Vagina (tissue), 2 donors: ENCODE measurements around the gene SELENOO.

ENCODE experiments used
- CTCF ChIP-seq, 3 experiments: fragments of 450-650 bp in 2 of 3; fragments of 200-600 bp in 1 of 3; sonication (generic) in 1 of 3; IDR thresholded peaks; one replicate each; pipeline ENCODE4 v1.5.1; 2017 to 2019; ENCODE audit warnings: antibody characterized with exemption in 3 of 3, mild to moderate bottlenecking in 2 of 3, moderate library complexity in 2 of 3
- POLR2A ChIP-seq, 2 donors: fragments of 450-650 bp; IDR thresholded peaks; one replicate each; pipeline ENCODE4 v1.6.1; 2017; ENCODE audit warnings: antibody characterized with exemption in 2 of 2, mild to moderate bottlenecking in 2 of 2, moderate library complexity in 2 of 2
- POLR2AphosphoS5 ChIP-seq, 2 donors: sonication (generic); formaldehyde crosslinking; IDR thresholded peaks; one replicate each; pipeline ENCODE4 v1.9.0; 2017; ENCODE audit warnings: antibody characterized with exemption in 2 of 2, mild to moderate bottlenecking in 2 of 2, low read depth in 1 of 2; ENCODE audit not compliant: insufficient read depth in 1 of 2

DNA sequence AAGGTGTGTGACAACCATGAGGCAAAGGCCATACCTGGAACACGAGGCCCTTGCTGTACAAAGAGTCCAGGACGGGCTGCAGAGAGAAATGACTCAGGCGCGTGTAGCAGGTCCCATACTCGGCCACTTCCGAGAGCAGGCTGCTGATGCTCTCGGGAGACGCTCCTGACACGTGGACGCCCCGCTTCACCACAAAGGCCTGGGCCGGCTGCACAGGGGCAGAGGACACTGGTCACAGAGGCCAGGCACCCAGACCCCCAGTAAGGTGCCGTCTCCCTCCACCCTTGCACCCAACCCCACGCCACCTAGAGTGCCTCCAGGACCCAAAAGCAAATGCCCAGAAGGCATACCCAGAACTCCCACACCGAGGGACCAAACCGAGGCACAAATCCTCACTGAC, 28.6 kb downstream of the SELENOO start:
- no peak for TF ChIP-seq CTCF (IDR thresholded peaks at IDR 0.05)
- TF ChIP-seq POLR2AphosphoS5 (IDR thresholded peaks at IDR 0.05; ENCODE audit: insufficient read depth in 1 of 2, low read depth in 1 of 2), result no peak
- no peak for TF ChIP-seq POLR2A (IDR thresholded peaks at IDR 0.05)
